HepG2 (cell line): ENCODE data around the gene STAG3. TPM values are rescaled to one million over a fixed set of nuclear protein-coding genes. Genes with fewer than 3 reads are reported as not detected.

Experiments used
- GLI4 ChIP-seq: sonication (generic); formaldehyde crosslinking; IDR thresholded peaks from 2 replicates; pipeline ENCODE4 v1.5.1; 2020; ENCODE audit warnings: missing genetic modification reagents, mild to moderate bottlenecking, moderate library complexity, borderline replicate concordance
- HMG20B ChIP-seq: conservative IDR thresholded peaks from 2 replicates; pipeline ENCODE4 v1.6.1; 2016; ENCODE audit warnings: missing genetic modification reagents, missing compliant biosample characterization
- HOXA5 ChIP-seq: sonication (generic); formaldehyde crosslinking; IDR thresholded peaks from 2 replicates; pipeline ENCODE4 v1.4.0; 2020; ENCODE audit warnings: missing genetic modification reagents
- ISL2 ChIP-seq: sonication (generic); formaldehyde crosslinking; IDR thresholded peaks from 2 replicates; pipeline ENCODE4 v1.5.0; 2020; ENCODE audit warnings: missing genetic modification reagents
- KDM6A ChIP-seq: IDR thresholded peaks from 2 replicates; pipeline ENCODE4 v1.6.1; 2016; ENCODE audit warnings: low read depth
- MAZ ChIP-seq, 2 experiments: sonication (generic) in 1 of 2; formaldehyde crosslinking in 1 of 2; IDR thresholded peaks; 2 replicates each; pipeline versions ENCODE4 v1.5.0 to v1.6.1; 2012 to 2020; ENCODE audit warnings: low read depth in 2 of 2, mild to moderate bottlenecking in 2 of 2, borderline replicate concordance in 1 of 2, improper control_type of control experiment in 1 of 2, low read length in 1 of 2, missing genetic modification reagents in 1 of 2, moderate library complexity in 1 of 2
- RXRB ChIP-seq: IDR thresholded peaks from 2 replicates; pipeline ENCODE4 v1.6.1; 2016; ENCODE audit warnings: borderline replicate concordance, missing genetic modification reagents, missing compliant biosample characterization
- SKI ChIP-seq: fragments of 450-650 bp; IDR thresholded peaks from one replicate; pipeline ENCODE4 v1.6.1; 2018; ENCODE audit warnings: mild to moderate bottlenecking; ENCODE audit not compliant: partially characterized antibody
- SPEN ChIP-seq: sonication (generic); formaldehyde crosslinking; IDR thresholded peaks from 2 replicates; pipeline ENCODE4 v1.5.1; 2020; ENCODE audit warnings: low read depth, mild to moderate bottlenecking, missing genetic modification reagents
- TEAD3 ChIP-seq: optimal IDR thresholded peaks from 2 replicates; pipeline ENCODE3; 2016; ENCODE audit warnings: borderline replicate concordance
- ZHX2 ChIP-seq, 2 experiments: sonication (generic) in 1 of 2; formaldehyde crosslinking in 1 of 2; IDR thresholded peaks; 2 replicates each; pipeline versions ENCODE4 v1.6.1 to v1.9.0; 2014 to 2022; ENCODE audit warnings: antibody characterized with exemption in 1 of 2, borderline replicate concordance in 1 of 2, inconsistent platforms in 1 of 2, low read depth in 1 of 2, missing genetic modification reagents in 1 of 2
- ZNF10 ChIP-seq: sonication (generic); formaldehyde crosslinking; IDR thresholded peaks from 2 replicates; pipeline ENCODE4 v1.4.0; 2020; ENCODE audit warnings: mild to moderate bottlenecking, low read depth, missing genetic modification reagents, borderline replicate concordance
- ZNF24 ChIP-seq: fragments of 450-650 bp; IDR thresholded peaks from 2 replicates; pipeline ENCODE4 v1.6.1; 2017; ENCODE audit warnings: antibody characterized with exemption, mild to moderate bottlenecking
- ZNF367 ChIP-seq: sonication (generic); formaldehyde crosslinking; IDR thresholded peaks from 2 replicates; pipeline ENCODE4 v1.4.0; 2020; ENCODE audit warnings: missing genetic modification reagents, borderline replicate concordance
- ZNF609 ChIP-seq: sonication (generic); formaldehyde crosslinking; IDR thresholded peaks from 2 replicates; pipeline ENCODE4 v1.4.0; 2020; ENCODE audit warnings: mild to moderate bottlenecking, missing genetic modification reagents, borderline replicate concordance
- ZNF7 ChIP-seq: IDR thresholded peaks from 2 replicates; pipeline ENCODE4 v1.6.1; 2016; ENCODE audit warnings: missing biosample characterization, missing genetic modification reagents
- ZNF83 ChIP-seq: sonication (generic); formaldehyde crosslinking; IDR thresholded peaks from 2 replicates; pipeline ENCODE4 v1.4.0; 2020; ENCODE audit warnings: missing genetic modification reagents, mild to moderate bottlenecking, borderline replicate concordance
- polyA plus RNA-seq, 8 experiments: library from polyadenylated mRNA; depleted of rRNA in 3 of 8; stranded (reverse) in 7 of 8; unstranded in 1 of 8; fragments of >200 nt; fragmentation: Illumina TruSeq in 4 of 8; extraction: Trizol in 4 of 8; gene quantifications; 2 replicates each; pipeline versions ENCODE4 v1.2.1 to v1.2.3, GENCODE V29; 2011 to 2016; ENCODE audit warnings: low read depth in 4 of 8, missing spikeins in 1 of 8, mixed read lengths in 1 of 8; ENCODE audit not compliant: insufficient read depth in 1 of 8
- total RNA-seq, 5 experiments: library from RNA; depleted of rRNA; stranded (reverse); fragments of >200 nt; fragmentation: Illumina TruSeq; extraction: Trizol; gene quantifications; 2 replicates each; pipeline ENCODE4 v1.2.3, GENCODE V29; 2016; ENCODE audit warnings: low read depth in 1 of 5

The STAG3 gene
- total and polyA plus RNA-seq, 2 of the 13 experiments (the other 11 are each of a cell fraction or from before 2014, with no cell fraction given) = 0.09 to 0.33 TPM

- TF ChIP-seq RXRB (peak; percentile 74; the same call in 1 of the 2 replicates), HOXA5 (CRISPR knock-in tag) (peak; percentile 34; the same call in 1 of the 2 replicates), SPEN (CRISPR knock-in tag) (no peak), HMG20B (CRISPR knock-in tag) (0 out of 2 replicates have a peak, but pooled peaks have one; percentile 40), ISL2 (CRISPR knock-in tag) (no peak), TEAD3 (CRISPR knock-in tag) (no peak), MAZ (IDR thresholded peaks at IDR 0.05; ENCODE audit: borderline replicate concordance, low read depth, low read length) (peak; percentile 78; the same call in 1 of the 2 replicates), MAZ (CRISPR knock-in tag; IDR thresholded peaks at IDR 0.05; ENCODE audit: low read depth) (no peak), ZNF609 (CRISPR knock-in tag) (peak; percentile 43; the same call in 1 of the 2 replicates), ZNF7 (CRISPR knock-in tag) (no peak), GLI4 (CRISPR knock-in tag) (no peak), ZNF24 (no peak), KDM6A (CRISPR knock-in tag) (peak; percentile 43; the same call in 1 of the 2 replicates), ZNF10 (CRISPR knock-in tag) (no peak), ZNF367 (CRISPR knock-in tag) (no peak), SKI (no peak), ZHX2 (IDR thresholded peaks at IDR 0.05; ENCODE audit: low read depth) (no peak), ZHX2 (CRISPR knock-in tag; IDR thresholded peaks at IDR 0.05; ENCODE audit: borderline replicate concordance) (no peak), ZNF83 (CRISPR knock-in tag) (no peak)
These were observed 20.1 kb upstream of the STAG3 start (continued) for GRCh38 chr7:100157334-100158228.
